Stimulated activated CD4-positive, alpha-beta T cell treated with anti-CD3 and anti-CD28 coated beads, TNF-alpha, amount 100 ng/mL, for 1 hour (primary cell): ENCODE results near the gene KCNQ1.

ENCODE experiments used
- DNase-seq, 3 donors: peaks; one replicate each; pipeline ENCODE4 v3.0.0-alpha.2; 2020; ENCODE audit warnings: low read depth in 3 of 3, low spot score in 1 of 3

The KCNQ1 gene

GRCh38 chr11:2755071-2755470 lies 310.3 kb downstream of the KCNQ1 start:
- DNase-seq, result no peak

- no peak for DNase-seq
Observed at GRCh38 chr11:2758751-2759150, 313.9 kb downstream of the KCNQ1 start.

DNA sequence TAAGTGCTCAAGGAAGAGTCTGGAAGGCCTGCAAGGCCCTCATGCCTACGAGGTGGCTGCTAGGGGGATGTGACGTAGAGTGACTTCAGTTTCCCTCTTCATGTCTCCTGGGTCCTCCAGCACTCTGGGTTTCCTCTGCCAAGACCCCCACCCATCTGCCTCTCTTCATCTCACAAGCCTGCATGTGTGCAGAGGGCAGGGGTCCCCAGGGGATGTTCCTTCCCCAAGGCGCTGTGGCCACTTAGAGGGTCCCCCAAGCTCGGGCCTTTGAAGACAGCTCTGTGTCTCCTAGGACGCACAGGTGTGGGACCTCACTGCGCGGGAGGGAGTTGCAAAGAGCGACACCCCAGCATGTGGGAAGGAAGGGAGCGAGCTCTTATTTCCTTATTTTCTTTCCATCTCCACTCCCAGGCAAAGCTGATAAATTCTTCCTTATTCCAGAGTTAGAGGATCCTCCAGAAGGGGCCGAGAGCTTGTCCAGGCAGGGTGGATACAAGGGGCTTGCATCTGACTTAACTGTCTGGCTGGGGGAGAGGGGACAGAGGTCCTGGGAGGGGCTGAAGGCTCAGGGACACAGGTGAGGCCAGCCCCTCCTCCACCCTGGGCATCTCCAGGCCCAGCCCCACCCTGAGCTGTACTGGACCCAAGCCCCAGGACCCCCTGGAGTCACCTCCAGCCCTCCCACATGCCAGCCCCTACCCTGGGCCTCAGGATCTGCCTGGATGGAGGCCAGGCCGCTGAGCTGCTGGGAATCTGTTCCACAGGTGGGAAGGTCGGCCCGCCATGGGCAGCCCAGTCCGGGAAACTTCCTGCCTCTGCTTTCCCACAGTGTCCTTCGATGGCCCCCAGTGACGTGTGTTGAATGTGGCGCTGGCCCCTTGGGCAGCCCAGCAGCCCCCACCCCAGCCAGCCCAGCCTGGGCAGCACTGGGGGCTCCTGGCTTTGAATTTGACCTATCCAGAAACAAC lies 314.7 kb downstream of the KCNQ1 start:
- no peak for DNase-seq

DNA sequence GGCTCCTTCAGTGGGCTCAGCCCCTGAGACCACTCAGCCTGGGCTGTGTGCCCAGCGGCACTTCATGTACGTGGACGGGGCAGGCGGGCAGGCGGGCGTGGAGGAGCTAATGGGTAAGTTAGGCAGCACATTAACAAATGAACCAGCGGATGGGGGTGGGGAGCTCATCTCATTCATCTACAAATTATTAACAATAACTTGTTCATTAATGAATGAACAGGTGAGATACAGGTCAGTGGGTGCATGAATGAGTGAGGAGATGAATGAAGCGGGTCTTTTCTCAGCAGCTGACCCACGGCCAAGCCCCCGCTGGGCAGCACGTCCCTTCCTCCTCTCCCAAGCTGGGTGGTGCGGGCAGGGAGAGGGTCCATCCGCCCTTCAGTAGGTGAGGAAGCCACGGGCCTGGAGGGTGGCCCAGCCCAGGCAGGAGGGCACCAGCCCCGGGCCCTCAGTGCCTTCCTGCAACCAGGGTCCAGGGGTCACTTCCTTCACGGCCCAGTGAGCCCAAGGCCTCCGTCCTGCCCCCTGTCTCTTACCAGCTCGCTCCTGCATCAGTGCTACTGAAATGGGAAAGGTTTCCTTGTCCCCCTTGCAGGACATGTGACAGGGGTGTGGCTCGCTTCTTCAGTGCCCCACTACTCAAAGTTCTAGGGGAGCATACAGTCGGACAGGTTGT lies 315.5 kb downstream of the KCNQ1 start:
- no peak for DNase-seq

- DNase-seq, result no peak
Observed at GRCh38 chr11:2761131-2762030, 316.6 kb downstream of the KCNQ1 start.

DNA sequence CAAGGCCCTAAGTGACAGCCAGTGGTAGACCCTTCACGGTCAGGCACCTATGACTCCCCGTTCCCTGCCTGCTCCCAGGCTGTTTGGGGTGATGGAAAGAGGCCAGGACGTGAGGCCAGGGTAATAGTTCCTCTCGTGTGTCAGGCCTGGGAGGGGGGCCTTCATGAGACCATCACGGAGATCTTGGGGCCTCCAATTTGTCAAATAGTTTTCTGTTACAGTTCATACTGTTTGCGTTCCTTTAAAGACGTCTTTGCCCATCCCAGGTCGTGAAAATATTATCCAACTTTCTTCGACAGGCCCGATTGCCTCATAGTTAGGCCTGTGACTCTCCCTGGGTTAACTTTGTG lies 317.2 kb downstream of the KCNQ1 start:
- no peak for DNase-seq

DNA sequence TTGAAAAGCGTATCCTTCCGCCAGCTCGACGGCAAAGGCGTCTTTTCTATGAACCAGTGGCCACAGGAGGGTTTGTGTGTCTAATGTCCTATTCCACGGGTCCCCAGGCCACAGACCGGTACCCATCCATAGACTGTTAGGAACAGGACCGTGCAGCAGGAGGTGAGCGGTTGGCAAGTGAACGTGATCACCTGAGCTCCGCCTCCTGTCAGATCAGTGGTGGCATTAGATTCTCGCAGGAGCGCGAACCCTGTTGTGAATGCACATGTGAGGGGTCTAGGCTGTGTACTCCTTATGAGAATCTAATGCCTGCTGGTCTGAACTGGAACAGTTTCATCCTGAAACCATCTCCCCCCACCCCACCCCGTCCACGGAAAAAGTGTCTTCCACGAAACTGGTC lies 317.6 kb downstream of the KCNQ1 start:
- no peak for DNase-seq

- DNase-seq, result no peak
Observed at GRCh38 chr11:2763984-2764383, 319.2 kb downstream of the KCNQ1 start.

DNA sequence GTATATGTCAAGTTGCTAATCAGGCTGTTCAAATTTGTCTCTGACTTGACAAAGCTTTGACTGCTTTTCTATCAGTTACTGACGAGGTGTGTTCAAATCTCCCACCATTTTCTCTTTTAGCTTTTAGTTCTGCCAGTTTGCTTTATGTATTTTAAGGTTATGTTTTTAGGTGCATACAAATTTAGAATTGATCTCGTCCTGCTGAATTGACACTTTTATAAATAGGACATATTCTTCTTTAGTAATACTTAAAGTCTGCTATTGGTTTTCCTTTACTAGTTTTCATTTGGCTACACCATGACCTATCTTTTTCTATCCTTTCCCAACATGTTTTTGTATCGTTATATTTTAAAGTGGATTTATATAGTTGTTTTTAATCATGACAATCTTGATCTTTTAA lies 320.7 kb downstream of the KCNQ1 start:
- DNase-seq, result no peak

GRCh38 chr11:2766166-2766565 lies 321.4 kb downstream of the KCNQ1 start:
- DNase-seq, result no peak

GRCh38 chr11:2767071-2767470 lies 322.3 kb downstream of the KCNQ1 start:
- DNase-seq, result no peak

DNA sequence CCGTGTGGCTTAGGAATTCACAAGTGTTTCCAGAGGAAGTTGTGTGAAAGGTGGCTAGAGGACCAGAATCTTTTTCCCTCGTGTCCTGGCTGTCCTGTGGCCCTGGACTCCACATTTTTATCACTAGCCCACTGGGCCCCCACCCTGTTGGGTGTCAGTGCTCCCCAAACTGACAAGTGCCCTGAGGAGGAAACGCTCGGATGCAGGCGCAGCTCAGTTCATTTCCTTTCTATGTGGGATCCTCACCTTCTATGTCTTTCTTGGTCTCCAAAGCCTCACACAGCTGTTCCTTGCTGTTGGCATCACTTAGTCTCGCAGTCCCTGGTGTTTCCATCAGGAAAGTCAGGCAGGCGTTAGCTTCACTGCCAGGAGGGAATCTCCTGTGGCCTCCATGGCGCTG lies 323.0 kb downstream of the KCNQ1 start:
- no peak for DNase-seq

DNA sequence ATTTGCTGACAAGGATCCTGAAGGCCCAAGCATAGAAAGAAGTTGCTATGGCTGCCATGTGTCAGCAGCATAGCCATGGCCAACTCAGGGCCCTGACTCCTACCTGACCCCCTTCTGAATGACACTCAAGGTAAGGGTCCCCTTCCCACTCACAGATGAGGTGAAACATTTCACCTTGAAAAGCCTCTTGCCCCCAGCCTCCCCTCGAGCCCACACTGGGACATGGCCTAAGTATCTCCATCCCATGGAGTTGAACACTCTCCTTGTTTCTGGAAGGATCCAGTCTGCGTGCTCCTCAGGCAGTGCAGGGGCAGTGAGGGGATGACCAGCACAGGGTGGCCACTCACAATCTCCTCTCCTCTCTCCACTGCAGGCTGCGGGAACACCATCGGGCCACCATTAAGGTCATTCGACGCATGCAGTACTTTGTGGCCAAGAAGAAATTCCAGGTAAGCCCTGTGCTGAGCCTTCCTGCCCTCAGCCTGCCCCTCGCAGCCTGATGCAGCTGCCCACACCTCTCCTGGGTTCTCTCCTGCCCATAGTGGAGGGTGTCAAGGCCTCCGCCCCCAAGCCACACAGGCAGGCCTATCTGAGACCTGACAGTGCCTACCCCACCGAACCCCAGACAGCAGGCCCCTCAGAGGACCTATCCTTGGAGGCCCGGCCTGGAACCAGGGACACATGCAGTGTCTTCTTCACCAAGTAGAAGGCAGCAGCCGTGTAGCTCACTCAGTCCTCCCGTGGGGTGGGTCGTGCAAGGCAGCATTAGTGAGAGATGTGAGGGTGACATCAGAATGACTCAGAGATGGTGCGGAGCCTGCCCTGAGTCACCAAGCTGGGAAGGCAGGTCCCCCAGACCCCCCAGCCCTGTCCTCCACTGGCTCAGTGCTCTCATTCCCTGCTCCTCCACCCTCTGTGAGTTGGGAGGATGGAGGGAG lies 323.9 kb downstream of the KCNQ1 start:
- DNase-seq, result no peak

DNA sequence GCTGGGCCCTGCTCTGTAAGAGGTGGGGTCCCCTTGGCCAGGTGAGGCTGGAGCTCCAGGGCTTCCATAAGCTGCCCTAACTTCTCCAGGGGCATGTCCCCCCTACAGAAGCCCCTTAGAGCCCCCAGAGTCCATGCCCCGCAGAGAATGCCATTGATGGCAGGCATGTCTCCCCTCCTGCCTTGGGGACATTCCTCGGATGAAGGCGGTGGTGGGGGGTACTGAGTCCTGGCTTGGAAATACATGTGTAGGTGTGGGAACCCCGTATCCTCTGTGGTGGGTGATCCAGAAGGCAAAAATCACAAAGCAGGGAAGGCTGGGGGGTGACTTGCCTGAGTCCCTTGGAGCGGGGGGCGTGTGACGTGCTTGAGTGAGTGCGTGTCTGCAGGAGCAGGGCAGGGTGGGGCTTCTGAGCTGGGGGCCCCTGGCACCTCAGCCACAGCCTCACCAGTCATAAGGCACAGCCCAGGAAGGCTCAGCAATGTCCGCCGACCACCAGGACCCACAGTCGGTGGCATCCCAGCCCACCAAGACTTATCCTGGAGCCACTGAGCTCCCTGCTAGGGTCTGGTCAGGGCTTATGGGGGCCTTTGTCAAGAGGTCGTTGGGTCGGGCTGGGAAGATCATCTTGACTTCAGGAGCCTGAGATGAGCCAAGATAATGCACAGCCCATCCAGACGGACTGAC lies 324.7 kb downstream of the KCNQ1 start:
- no peak for DNase-seq

DNA sequence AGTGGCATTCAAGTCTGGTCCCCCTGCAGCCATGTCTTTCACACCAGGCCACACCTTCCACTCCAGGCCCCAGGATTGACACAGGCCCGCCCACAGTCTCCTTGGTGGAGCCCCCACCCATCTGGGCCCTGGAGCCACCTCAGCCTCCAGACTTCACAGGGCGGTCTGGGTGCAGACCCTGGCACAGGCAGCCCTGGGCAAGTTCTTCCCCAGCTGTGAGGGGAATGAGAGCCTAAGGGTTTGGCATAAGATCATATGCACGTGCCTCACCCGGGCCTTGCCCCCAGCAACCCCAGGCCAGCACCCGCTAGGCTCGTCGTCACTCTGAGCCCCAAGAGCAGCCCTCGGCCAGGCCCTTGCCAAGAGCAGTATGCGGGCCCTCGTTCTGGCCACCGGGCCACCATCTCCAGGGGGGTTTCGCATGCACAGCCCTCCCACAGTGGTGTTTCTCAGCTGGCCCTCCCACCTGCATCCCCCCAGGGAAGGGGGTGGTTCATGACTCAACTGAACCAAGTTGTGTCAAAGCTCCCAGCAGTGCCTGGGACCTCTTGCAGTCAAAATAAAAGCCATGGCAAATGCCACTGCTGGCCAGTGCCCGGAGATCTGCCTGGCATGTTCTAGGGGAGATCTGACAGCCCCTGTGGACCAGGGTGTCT lies 325.4 kb downstream of the KCNQ1 start:
- DNase-seq, result no peak

DNA sequence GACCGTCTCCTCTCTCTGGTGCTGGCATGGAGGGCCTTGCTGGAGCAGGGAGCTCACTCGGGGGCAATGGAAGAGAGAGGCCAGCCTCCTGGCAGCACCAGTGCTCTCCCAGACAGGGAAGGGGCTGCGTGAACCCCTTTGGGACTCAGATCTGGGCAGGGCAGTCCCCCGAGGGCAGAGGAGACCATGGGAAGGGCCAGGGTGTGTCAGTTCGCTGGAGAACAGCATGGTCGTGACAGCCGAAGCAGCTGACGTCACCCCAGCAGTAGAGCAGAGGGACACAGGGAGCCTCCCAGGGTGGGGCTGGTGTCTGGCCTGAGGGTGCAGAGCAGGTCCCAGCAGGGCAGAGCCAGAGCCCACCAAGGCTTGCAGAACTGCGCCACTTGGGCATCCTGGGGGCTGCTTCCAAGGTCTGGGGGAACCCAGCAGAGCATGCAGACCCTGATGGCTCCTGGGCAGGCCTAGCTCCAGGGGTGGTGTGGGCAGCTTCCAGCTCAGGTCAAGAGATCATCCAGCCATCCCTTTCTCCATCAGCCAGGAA lies 326.0 kb downstream of the KCNQ1 start:
- DNase-seq, result no peak

DNA sequence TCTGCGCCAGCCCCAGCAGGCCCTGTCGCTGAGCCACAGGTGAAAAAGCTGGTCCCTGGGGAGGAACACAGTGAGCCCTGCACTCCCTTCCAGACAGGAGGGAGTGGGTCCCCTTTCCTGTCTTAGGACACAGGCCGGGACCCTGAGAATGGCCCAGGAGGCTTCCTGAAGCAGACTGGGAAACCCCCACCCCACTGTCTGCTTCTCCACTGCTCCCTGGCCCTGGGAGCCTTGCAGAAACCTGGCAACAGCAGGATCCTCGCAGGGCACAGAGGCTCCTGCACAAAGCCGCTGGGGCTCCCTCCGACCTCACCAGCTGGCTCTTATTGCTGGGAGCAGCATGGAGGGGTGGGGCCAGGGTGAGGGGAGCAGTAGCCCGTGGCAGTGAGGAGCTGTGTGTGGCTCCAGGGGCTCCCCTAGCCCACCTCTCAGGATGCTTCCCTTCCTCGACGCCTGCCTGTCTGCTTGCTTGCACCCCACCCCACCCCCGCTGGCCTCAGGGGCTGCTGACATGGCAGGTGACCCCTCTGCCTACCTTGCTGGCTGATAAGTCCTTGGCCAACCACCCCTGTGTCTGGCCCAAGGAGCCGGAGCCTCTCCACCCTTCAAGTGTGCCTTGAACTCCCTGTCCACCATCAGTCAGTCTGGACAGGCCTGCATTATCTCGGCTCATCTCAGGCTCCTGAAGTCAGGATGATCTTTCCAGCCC lies 327.1 kb downstream of the KCNQ1 start:
- no peak for DNase-seq

GRCh38 chr11:2772544-2773031 lies 327.8 kb downstream of the KCNQ1 start:
- no peak for DNase-seq
